Stimulated activated naive CD4-positive, alpha-beta T cell treated with Interleukin-2 at 50 U/mL for 16 hours (primary cell): Measurements from ENCODE around the gene OGFOD3.
"Not testable (repeated sequence)": the region's sequence is repeated elsewhere in the genome, so short reads cannot be mapped to it uniquely, and the experiment has no call there.

ENCODE experiments used
- DNase-seq: peaks from one replicate; lab custom pipeline; 2025; lab: John Stamatoyannopoulos, UW

Gene OGFOD3

GRCh38 chr17:82433560-82434215 is 15.3 kb upstream of the OGFOD3 start:
- DNase-seq: no peak

DNA sequence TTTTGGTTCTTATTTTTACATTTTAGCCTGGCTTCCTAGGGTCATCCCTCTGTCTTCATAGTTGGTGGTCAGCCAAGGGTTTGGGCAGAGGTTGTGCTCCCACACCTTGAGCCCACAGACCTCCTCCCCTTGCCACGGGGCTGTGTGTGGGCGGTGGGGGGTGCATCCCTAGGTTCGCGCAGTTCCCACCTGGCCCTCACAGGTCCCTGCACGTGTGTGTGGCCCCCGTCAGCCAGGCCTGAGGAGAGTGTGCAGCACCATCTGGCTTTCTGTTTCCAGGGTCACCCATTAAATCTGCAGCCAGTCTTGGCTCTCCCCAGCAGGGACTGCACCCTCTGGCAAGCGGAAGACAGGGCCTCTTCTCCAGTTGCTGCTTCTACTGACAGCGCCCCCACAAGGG is 13.6 kb upstream of the OGFOD3 start:
- no peak for DNase-seq

DNA sequence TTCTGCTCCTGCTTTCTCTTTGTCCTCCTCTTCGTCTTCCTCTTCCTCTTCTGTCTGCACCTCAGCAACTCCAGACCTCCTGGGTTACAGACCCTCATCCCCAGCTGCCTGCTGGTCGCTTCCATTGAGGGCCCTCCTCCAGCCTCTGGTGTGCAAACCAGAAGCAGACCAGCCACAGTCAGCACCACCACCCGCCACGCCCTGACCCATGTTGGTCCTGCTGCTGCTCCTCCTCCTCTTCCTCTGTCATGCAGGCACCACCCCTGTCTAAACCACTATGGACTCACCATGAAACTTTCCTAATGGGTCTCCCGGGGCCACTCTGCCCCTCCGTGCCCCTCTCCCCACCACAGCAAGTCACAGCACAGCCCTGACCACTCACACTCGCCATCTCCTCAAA is 11.4 kb upstream of the OGFOD3 start:
- no peak for DNase-seq

GRCh38 chr17:82428546-82428945 is 10.2 kb upstream of the OGFOD3 start:
- DNase-seq: no peak

DNA sequence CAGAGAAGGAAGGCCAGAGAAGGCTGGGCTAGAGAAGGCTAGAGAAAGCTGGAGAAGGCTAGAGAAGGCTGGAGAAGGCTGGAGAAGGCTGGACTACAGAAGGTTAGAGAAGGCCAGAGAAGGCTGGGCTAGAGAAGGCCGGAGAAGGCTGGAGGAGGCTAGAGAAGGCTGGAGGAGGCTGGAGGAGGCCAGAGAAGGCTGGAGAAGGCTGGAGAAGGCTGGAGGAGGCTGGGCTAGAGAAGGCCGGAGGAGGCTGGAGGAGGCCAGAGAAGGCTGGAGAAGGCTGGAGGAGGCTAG is 6.4 kb upstream of the OGFOD3 start:
- DNase-seq: no peak

- peak; percentile 45 for DNase-seq
Measured at GRCh38 chr17:82424001-82424862, 5.8 kb upstream of the OGFOD3 start.

DNA sequence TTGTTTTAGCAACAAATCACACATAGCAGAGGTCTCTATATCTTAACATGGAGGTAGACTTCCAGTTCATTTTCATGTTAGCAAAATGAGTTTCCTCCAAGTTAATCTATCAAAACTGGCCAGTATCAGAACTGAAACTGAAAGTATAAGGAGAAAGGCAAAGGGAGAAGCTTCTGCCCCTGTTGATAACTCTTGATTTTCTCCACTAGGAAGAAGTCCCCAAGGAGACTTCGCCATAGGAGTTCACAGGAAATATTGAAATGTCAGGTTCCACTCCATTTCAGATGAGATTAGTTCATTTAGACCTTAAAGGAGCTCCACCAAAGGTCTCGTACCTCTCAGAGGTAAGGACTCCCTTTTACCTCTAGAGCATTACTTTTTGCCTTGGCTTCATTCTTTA is 1.2 kb upstream of the OGFOD3 start:
- no peak for DNase-seq

- no peak for DNase-seq
Measured at GRCh38 chr17:82416771-82417170, 1.6 kb downstream of the OGFOD3 start.

DNA sequence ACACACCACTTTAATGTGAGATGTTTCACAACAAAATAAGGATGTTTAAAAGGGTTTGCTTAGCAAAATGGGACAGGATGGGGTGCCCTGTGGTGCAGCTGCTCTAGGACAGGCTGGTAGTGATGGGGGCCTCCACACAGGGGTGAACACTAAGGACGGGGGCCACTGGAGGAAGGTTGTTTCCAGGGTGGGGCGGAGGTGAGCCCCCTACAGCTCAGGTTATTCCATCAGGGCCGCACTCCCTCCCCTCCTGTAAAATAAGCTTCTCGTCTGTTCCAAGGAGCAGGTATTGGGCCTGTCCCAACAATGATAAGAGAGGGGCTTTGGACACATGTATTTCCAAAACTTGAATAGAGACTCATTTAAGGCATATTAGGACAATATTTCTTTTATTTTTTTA is 2.1 kb downstream of the OGFOD3 start:
- DNase-seq: no peak

DNA sequence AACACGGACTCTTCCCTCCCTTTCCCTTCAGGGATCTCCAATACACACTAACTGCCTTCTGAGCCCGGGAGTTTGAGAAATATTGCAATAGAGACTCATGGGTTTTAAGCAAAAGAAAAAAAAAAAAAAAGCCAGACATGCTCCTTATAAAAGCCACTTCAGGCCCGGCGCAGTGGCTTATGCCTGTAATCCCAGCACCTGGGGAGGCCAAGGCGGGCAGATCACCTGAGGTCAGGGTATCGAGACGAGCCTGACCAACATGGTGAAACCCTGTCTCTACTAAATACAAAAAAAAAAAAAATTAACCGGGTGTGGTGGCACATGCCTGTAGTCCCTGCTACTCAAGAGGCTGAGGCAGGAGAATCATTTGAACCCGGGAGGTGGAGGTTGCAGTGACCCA is 2.6 kb downstream of the OGFOD3 start:
- DNase-seq: no peak

DNA sequence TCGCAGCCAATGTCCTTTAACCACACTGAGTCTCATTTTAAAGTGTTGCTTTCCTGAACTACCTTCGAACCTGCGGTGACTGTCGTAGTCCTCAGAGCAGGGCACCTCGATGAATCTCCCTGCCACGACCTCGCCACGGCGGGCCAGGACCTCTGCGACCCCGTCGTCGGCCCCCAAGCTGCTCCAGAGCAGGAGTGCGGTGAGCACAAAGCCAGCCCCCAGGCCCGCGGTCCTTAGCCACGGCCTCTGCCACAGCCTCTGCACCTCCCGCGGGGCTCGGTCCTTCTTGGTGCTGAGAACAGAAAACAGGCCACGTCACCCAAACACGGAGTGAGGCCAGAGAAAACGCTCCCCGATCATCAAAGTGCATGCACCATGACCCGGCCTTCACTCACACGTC is 3.0 kb downstream of the OGFOD3 start:
- no peak for DNase-seq

DNA sequence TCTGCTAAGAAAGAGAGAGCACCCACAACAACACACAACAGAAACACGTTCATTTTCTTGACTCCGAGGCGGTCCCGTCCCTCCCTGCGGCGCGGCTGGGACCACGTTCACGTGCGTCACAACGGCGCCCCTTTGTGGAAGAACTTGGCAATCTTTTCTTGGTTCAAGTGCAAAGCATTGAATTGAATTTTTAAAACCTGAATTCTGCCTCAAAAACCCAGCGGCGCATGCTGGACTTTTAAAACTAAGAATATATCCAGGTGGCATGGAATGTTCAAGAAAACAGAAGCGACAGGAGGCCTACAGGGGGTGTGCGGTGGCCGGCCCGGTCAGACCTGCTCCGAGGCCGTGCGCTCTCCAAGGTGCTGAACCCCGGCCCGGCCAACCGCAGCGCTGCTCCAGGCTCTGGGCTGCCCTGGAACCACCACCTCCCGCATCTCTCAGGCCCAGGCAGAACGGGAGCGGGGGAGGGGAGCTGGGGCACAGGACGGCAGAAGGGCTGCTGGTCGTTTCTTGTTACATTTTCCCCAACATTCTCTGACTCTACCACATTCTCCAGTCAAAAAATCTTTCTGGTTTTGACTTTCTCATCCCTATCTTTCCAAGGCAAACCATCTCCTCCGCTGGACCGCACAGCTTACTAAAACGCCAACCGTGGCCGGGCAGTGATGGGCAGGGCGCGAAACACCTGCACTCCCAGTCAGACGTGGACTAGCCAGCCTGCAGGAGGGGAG is 3.7 kb downstream of the OGFOD3 start:
- DNase-seq: peak; percentile 69

GRCh38 chr17:82412535-82413520 is 5.6 kb downstream of the OGFOD3 start:
- no peak for DNase-seq

DNA sequence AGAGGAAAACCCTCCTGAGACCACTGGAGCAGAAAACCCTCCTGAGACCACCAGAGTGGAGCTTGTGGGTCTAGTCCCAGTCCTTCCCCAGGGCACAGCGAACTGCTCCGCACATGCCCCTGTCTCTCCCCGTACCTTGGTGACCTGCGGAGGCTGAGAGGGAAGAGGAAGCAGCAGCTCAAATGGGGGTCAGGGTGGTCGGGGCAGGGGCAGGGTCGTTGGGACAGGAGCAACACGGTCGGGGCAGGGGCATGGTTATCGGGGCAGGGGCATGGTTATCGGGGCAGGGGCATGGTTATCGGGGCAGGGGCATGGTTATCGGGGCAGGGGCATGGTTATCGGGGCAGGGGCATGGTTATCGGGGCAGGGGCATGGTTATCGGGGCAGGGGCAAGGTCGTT is 6.3 kb downstream of the OGFOD3 start:
- DNase-seq: not testable (repeated sequence)

DNA sequence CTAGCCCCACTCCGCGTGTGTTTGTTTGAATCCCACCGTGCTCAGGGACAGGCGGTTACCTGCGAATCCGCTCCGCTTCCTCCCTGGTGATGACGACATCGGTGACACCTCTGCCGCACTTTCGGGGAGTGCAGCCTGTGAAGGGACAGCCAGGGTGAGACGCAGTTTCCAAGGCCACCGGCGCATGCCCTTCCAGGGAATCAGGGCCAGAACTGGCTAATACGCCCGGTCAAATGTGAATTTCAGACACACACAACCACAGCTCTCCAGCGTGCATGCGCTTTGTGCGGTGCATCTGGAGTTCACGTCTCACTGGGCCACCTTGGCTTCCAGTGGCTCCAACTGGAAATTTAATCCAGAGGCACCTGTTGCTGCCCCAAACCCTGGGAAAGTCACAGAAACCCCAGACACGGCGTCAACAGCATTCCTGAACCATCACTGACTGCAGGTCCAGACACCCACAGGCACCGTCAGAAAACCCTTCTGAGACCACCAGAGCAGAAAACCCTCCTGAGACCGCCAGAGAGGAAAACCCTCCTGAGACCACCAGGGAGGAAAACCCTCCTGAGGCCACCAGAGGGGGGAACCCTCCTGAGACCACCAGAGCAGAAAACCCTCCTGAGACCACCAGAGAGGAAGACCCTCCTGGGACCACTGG is 6.9 kb downstream of the OGFOD3 start:
- DNase-seq: no peak

- DNase-seq: no peak
Measured at GRCh38 chr17:82410014-82410716, 8.2 kb downstream of the OGFOD3 start.

DNA sequence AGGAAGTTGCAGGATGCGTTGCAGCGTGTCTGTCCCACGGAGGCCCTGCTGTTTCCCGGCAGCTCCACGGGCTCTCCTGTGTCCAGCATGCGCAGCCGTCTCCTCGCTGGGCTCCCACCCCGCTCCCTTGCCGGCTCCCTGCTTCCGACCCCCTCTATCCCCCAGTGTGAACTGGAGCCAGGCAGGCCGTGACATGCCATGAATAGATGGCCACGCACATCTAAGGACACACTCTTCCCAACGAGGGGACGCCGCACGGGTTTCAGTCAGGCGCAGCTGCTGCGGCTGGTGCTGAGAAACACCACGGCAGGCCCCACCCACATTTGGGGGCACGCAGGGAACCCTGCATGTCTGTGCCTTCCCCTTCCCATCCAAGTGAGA is 9.5 kb downstream of the OGFOD3 start:
- no peak for DNase-seq

DNA sequence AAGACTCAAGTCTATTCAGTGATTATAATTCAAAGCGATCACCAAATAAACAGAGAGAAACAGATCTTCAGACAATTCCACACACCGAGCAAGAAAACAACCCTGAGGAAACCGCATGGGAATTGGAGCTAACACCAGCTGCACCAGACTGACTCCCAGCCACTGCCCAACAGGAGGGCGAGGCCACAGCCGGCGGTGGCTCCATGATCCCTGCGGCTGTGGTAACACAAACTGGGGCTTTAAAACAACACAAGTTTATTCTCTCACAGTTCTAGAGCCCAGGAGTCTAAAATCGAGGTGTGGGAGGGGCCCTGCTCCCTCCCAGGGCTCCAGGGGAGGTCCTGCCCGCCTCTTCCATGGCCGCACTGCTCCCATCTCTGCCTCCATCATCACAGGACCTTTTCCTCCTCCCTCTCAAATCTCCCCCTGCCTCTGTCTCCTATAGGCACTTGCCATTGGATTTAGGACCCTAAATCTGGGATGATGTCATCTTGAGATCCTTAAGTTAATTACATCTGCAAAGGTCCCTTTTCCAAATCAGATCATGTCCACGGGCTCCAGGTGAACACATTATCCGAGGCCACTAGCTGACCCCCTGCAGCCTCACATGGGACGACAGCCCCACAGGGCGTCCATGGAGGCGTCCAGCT is 10.0 kb downstream of the OGFOD3 start:
- no peak for DNase-seq

- no peak for DNase-seq
Measured at GRCh38 chr17:82407255-82407654, 11.1 kb downstream of the OGFOD3 start.

DNA sequence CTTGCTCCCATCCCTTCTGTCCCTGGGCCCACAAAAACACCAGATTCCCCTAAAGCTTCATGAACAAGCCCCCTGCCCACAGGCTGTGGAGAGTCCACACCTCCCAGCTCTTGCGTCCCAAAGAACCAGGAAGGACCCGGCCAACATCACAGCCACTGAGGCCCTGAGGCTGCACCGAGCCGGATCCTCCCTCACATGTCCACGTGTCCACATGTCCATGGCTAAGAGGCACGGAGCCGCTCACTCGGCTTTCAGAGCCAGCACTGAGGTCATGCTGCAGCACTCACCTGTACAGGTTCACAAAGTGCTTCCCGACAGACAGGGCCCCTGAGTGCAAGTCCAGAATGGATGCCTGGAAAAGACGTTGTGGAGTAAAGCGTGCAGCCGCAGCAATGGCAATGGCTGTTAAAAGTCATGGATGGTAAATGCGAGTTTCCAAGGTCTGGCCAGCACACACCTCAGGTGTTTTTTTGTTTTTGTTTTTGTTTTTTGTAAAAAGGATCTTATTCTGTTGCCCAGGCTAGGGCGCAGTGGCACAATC is 12.2 kb downstream of the OGFOD3 start:
- DNase-seq: no peak
